Measurements from ENCODE around the gene WWC2. TPM values are rescaled to one million over a fixed set of nuclear protein-coding genes. Genes with fewer than 3 reads are reported as not detected.

Gene WWC2
- total RNA-seq, 1 experiment from 2014 or later: 39.1 TPM

DNA sequence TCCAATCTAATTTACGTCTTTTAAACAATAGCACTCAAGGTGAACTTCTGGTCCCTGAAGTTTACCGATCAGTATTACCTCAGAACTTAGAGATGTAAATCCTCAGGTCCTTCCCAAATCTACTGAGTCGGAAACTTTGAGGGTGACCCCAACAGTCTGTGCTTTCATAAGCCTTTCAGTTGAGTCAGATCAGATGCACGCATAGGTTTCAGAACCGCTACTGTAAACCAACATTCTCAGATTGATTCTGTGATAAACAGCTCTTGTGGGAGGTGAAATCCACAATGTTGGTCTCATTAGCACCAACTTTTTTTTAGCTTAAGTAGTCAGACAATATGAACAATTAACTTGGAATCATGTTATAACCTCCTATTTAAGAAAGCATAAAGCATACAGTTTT, 86.0 kb downstream of the WWC2 start:
- Histone ChIP-seq H3K27ac (ENCODE audit: low read depth, low read length) (no peak overlapping the region), H3K79me2 (ENCODE audit: insufficient read depth, low read length) (peaks cover 56% of the 10 kb centered on the region), H3K9ac (ENCODE audit: low read length) (no peak overlapping the region), H3K4me2 (ENCODE audit: low read length) (no peak overlapping the region), H2AFZ (ENCODE audit: low read depth, low read length, poor library complexity, severe bottlenecking) (no peak overlapping the region), H3K27me3 (ENCODE audit: insufficient read depth, low read length) (no peaks in the 10 kb centered on the region), H3K36me3 (ENCODE audit: control insufficient read depth in 1 of 2, insufficient read depth in 2 of 2, low read length in 2 of 2) (no peaks in the 10 kb centered on the region), H3K4me1 (ENCODE audit: control insufficient read depth in 1 of 2, insufficient read depth in 2 of 2, low read length in 2 of 2) (peaks cover 12 to 25% of the 10 kb centered on the region in 2 experiments), H3K9me2 (ENCODE audit: insufficient read depth) (no peaks in the 10 kb centered on the region), H3K9me3 (ENCODE audit: control insufficient read depth in 1 of 2, insufficient read depth in 1 of 2, low read depth in 1 of 2, low read length in 2 of 2) (no peaks in the 10 kb centered on the region), H4K20me1 (ENCODE audit: insufficient read depth) (no peaks in the 10 kb centered on the region), H3K4me3 (replicated peaks in 1 of 2; ENCODE audit: low read depth in 1 of 2, low read length in 2 of 2) (no peak overlapping the region)
- CTCF ChIA-PET: no interaction called here
- no TSS peak for BruUV-seq (replicated peaks)
- intact Hi-C loops (cut with micrococcal nuclease): no loop called here
- RAD21 ChIA-PET (ENCODE audit: low non-redundant PET in 1 of 2, low total read pairs in 2 of 2, uncharacterized antibody in 2 of 2, unreplicated experiment in 2 of 2): no interaction called here
- no peak for ATAC-seq
- no peak for DNase-seq (ENCODE audit: low read depth, low spot score)
- POLR2A ChIA-PET: no interaction called here
- TF ChIP-seq, protein P1, sequence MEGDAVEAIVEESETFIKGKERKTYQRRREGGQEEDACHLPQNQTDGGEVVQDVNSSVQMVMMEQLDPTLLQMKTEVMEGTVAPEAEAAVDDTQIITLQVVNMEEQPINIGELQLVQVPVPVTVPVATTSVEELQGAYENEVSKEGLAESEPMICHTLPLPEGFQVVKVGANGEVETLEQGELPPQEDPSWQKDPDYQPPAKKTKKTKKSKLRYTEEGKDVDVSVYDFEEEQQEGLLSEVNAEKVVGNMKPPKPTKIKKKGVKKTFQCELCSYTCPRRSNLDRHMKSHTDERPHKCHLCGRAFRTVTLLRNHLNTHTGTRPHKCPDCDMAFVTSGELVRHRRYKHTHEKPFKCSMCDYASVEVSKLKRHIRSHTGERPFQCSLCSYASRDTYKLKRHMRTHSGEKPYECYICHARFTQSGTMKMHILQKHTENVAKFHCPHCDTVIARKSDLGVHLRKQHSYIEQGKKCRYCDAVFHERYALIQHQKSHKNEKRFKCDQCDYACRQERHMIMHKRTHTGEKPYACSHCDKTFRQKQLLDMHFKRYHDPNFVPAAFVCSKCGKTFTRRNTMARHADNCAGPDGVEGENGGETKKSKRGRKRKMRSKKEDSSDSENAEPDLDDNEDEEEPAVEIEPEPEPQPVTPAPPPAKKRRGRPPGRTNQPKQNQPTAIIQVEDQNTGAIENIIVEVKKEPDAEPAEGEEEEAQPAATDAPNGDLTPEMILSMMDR (IDR thresholded peaks at IDR 0.05 in 2 of 3, conservative IDR thresholded peaks at IDR 0.05 in 1 of 3; ENCODE audit: borderline replicate concordance in 1 of 3, insufficient read depth in 1 of 3, low read depth in 2 of 3, low read length in 2 of 3): no peak
- no peak for TF ChIP-seq CBX3 (IDR thresholded peaks at IDR 0.05; ENCODE audit: low read depth)
- TF ChIP-seq EZH2phosphoT487 (IDR thresholded peaks at IDR 0.05; ENCODE audit: borderline replicate concordance): no peak
- no peak for TF ChIP-seq EGR1 (IDR thresholded peaks at IDR 0.05; ENCODE audit: low read depth)
- TF ChIP-seq RAD21 (IDR thresholded peaks at IDR 0.05; ENCODE audit: low read depth): no peak
- TF ChIP-seq SIN3A (IDR thresholded peaks at IDR 0.05; ENCODE audit: low read depth): no peak

DNA sequence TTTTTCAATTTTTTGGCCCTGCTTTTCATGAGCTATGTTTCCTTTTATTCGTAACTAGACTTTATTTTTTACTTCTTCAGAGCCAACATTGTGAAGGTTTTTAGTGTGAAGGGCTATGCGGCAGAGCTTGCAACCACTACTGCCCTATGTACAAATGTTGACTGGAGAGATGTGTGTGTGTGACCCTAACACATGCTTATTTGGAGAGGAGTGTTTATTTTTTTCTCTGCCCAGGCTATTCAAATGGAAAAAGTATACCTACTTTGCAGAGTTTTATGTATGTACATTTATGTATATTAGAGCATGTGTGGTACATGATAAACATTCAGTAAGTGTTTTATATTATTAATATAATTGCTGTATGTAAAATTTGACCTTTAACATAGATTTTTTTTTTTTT, 86.5 kb downstream of the WWC2 start:
- TF ChIP-seq SP1 (IDR thresholded peaks at IDR 0.05; ENCODE audit: low read depth) (no peak), YY1 (IDR thresholded peaks at IDR 0.05; ENCODE audit: extremely low read depth, insufficient replicate concordance, low read depth, low read length) (no peak), TCF7L2 (IDR thresholded peaks at IDR 0.05; ENCODE audit: borderline replicate concordance, extremely low read depth, insufficient read depth, insufficient read length) (no peak), EZH2 (IDR thresholded peaks at IDR 0.05) (no peak), SRF (IDR thresholded peaks at IDR 0.05; ENCODE audit: low read depth) (no peak), SIN3A (IDR thresholded peaks at IDR 0.05; ENCODE audit: low read depth) (no peak), POLR2AphosphoS5 (IDR thresholded peaks at IDR 0.05; ENCODE audit: low read depth, low read length) (no peak), JUND (IDR thresholded peaks at IDR 0.05) (no peak), EZH2phosphoT487 (IDR thresholded peaks at IDR 0.05; ENCODE audit: borderline replicate concordance) (no peak), FOSL1 (IDR thresholded peaks at IDR 0.05; ENCODE audit: low read depth) (no peak), ZNF274 (IDR thresholded peaks at IDR 0.05; ENCODE audit: low read depth, low read length) (no peak), ELF1 (IDR thresholded peaks at IDR 0.05; ENCODE audit: borderline replicate concordance, low read depth) (no peak), CBX3 (IDR thresholded peaks at IDR 0.05; ENCODE audit: low read depth) (no peak), CEBPB (IDR thresholded peaks at IDR 0.05; ENCODE audit: low read depth) (no peak)
- TF ChIP-seq, protein P2, sequence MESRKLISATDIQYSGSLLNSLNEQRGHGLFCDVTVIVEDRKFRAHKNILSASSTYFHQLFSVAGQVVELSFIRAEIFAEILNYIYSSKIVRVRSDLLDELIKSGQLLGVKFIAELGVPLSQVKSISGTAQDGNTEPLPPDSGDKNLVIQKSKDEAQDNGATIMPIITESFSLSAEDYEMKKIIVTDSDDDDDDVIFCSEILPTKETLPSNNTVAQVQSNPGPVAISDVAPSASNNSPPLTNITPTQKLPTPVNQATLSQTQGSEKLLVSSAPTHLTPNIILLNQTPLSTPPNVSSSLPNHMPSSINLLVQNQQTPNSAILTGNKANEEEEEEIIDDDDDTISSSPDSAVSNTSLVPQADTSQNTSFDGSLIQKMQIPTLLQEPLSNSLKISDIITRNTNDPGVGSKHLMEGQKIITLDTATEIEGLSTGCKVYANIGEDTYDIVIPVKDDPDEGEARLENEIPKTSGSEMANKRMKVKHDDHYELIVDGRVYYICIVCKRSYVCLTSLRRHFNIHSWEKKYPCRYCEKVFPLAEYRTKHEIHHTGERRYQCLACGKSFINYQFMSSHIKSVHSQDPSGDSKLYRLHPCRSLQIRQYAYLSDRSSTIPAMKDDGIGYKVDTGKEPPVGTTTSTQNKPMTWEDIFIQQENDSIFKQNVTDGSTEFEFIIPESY (IDR thresholded peaks at IDR 0.05; ENCODE audit: extremely low read depth, insufficient replicate concordance, low read length): no peak
- TF ChIP-seq, protein P3, sequence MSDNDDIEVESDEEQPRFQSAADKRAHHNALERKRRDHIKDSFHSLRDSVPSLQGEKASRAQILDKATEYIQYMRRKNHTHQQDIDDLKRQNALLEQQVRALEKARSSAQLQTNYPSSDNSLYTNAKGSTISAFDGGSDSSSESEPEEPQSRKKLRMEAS (IDR thresholded peaks at IDR 0.05): no peak
- peaks cover 12 to 25% of the 10 kb centered on the region in 2 experiments for H3K4me1 ChIP-seq (ENCODE audit: control insufficient read depth in 1 of 2, insufficient read depth in 2 of 2, low read length in 2 of 2)
- ChIA-PET CTCF (no interaction called here), RAD21 (ENCODE audit: low non-redundant PET in 1 of 2, low total read pairs in 2 of 2, uncharacterized antibody in 2 of 2, unreplicated experiment in 2 of 2) (no interaction called here), POLR2A (no interaction called here)
- no peaks in the 10 kb centered on the region for H3K9me3 ChIP-seq (ENCODE audit: control insufficient read depth in 1 of 2, insufficient read depth in 1 of 2, low read depth in 1 of 2, low read length in 2 of 2)
- H3K36me3 ChIP-seq (ENCODE audit: control insufficient read depth in 1 of 2, insufficient read depth in 2 of 2, low read length in 2 of 2): no peaks in the 10 kb centered on the region
- DNase-seq (ENCODE audit: low read depth, low spot score): no peak
- no peak overlapping the region for H3K9ac ChIP-seq (ENCODE audit: low read length)
- intact Hi-C loops (cut with micrococcal nuclease): no loop called here
- H4K20me1 ChIP-seq (ENCODE audit: insufficient read depth): no peaks in the 10 kb centered on the region
- H3K27me3 ChIP-seq (ENCODE audit: insufficient read depth, low read length): no peaks in the 10 kb centered on the region
- no TSS peak for BruUV-seq (replicated peaks)
- ATAC-seq: no peak
- H3K27ac ChIP-seq (ENCODE audit: low read depth, low read length): no peak overlapping the region
- H3K4me3 ChIP-seq (replicated peaks in 1 of 2; ENCODE audit: low read depth in 1 of 2, low read length in 2 of 2): no peak overlapping the region
- H3K9me2 ChIP-seq (ENCODE audit: insufficient read depth): no peaks in the 10 kb centered on the region
- H3K4me2 ChIP-seq (ENCODE audit: low read length): no peak overlapping the region
- peaks cover 53% of the 10 kb centered on the region for H3K79me2 ChIP-seq (ENCODE audit: insufficient read depth, low read length)
- H2AFZ ChIP-seq (ENCODE audit: low read depth, low read length, poor library complexity, severe bottlenecking): no peak overlapping the region
